HG03097 (cell line): ENCODE measurements around the gene CALHM6.
A peak's percentile ranks its signal among the peaks of the same experiment; 100 is the strongest.

Experiments used
- ATAC-seq: cut with Tn5 transposase; IDR thresholded peaks from one replicate; pipeline ENCODE4 v1.9.1; 2021; ENCODE audit not compliant: unreplicated experiment, low FRiP score

Gene CALHM6

GRCh38 chr6:116461331-116461931 lies at the start of gene CALHM6:
Gene CALHM6, plus strand, starts transcription at chr6:116461375. Its CDS starts 555 bp downstream, at chr6:116461930.
- peak; percentile 7 for ATAC-seq

GRCh38 chr6:116412270-116412669 lies 48.9 kb upstream of the CALHM6 start:
- no peak for ATAC-seq

- no peak for ATAC-seq
Measured at GRCh38 chr6:116413357-116413756, 47.8 kb upstream of the CALHM6 start.

- no peak for ATAC-seq
Measured at GRCh38 chr6:116417661-116418060, 43.5 kb upstream of the CALHM6 start.

GRCh38 chr6:116419069-116419786 lies 41.9 kb upstream of the CALHM6 start:
- ATAC-seq, result no peak

- ATAC-seq, result no peak
Measured at GRCh38 chr6:116420341-116420740, 40.8 kb upstream of the CALHM6 start.

GRCh38 chr6:116422238-116422637 lies 38.9 kb upstream of the CALHM6 start:
- ATAC-seq, result no peak

GRCh38 chr6:116424001-116424400 lies 37.2 kb upstream of the CALHM6 start:
- ATAC-seq, result no peak

- no peak for ATAC-seq
Measured at GRCh38 chr6:116426551-116426950, 34.6 kb upstream of the CALHM6 start.

- ATAC-seq, result no peak
Measured at GRCh38 chr6:116429111-116429510, 32.1 kb upstream of the CALHM6 start.

GRCh38 chr6:116430860-116431259 lies 30.3 kb upstream of the CALHM6 start:
- no peak for ATAC-seq

- no peak for ATAC-seq
Measured at GRCh38 chr6:116431964-116432595, 29.1 kb upstream of the CALHM6 start.

- no peak for ATAC-seq
Measured at GRCh38 chr6:116433206-116433712, 27.9 kb upstream of the CALHM6 start.

- no peak for ATAC-seq
Measured at GRCh38 chr6:116434056-116434725, 27.0 kb upstream of the CALHM6 start.

- no peak for ATAC-seq
Measured at GRCh38 chr6:116436586-116436985, 24.6 kb upstream of the CALHM6 start.

GRCh38 chr6:116437656-116438055 lies 23.5 kb upstream of the CALHM6 start:
- no peak for ATAC-seq

GRCh38 chr6:116438590-116439448 lies 22.4 kb upstream of the CALHM6 start:
- no peak for ATAC-seq

- no peak for ATAC-seq
Measured at GRCh38 chr6:116439522-116440051, 21.6 kb upstream of the CALHM6 start.

- no peak for ATAC-seq
Measured at GRCh38 chr6:116443105-116443504, 18.1 kb upstream of the CALHM6 start.

- no peak for ATAC-seq
Measured at GRCh38 chr6:116444092-116444491, 17.1 kb upstream of the CALHM6 start.
